Colon (tissue), 2 donors: ENCODE measurements around the gene SULT2B1.

Source experiments
- FAIRE-seq: peaks from 2 replicates; lab custom pipeline; 2012; peaks lifted over from hg19 to GRCh38; lab: Jason Lieb, UNC
- donor health status: control.
- donor health status: control.

Gene SULT2B1

GRCh38 chr19:48634424-48635262 is 82.7 kb downstream of the SULT2B1 start:
- FAIRE-seq = no peak

DNA sequence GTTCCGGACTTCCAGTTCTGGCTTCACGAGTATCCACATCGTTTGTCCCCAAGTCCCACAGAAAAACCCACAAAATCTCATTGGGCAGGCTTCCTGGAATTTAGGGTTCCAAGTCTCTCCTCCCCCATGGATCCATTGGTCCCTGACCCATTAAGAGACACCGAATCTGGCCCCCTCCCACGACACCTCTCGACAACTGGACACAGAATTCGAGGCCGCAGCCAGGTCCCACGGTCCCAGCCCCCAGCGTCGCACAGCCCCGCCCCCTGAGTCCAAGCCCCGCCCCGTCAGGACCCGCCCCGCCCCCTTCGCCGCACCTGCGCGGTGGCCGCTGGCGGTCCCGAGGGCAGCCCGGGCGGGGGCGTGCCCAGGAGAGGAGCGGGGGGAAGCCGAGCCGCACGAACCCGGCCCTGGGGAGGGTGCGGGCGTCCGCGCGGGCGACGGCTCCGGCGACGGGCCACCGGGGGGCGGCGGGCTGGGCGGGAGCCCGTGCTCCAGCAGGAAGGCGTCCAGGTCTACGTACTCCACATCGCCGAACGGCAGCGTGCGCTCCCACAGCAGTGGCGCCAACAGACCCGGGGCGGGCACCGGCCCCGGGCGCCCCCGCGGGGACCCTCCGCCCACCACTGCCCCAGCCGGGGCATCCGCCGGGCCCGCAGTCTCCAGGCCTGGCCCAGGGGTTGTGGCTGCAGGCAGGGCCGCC is 83.4 kb downstream of the SULT2B1 start:
- no peak for FAIRE-seq

GRCh38 chr19:48635966-48636858 is 84.2 kb downstream of the SULT2B1 start:
- FAIRE-seq = no peak

DNA sequence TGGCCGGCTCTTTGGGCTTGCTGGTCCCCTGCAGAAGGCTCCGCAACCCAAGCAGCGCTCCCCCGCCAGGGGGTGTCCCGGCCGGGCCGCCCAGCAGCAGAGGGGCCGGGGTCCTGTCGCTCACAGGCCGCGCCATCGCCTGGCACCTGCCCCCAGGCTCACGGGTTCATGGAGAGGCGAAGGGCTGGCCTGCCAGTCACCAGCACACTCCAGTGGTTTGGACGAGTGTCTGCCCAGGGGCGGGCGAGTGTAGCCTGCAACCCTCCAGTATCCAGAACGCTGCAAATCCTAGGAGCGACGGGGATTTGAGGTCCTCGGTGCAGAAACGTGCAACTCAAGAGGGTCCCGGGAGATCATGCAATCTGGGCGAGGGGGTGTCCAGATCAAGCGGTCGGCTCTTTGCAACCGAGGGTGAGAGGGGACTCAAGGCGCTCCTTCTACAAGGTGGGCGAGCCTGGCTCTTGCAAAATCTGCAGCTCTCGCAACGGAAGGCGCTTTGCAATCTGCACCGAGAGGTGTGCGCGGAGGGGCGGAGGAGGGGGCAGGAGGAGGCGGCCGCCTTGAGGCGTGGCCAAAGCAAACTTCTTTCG is 85.0 kb downstream of the SULT2B1 start, which contains the start of gene DBP:
TSS of gene DBP (minus strand) at position 521 of the 590 bp plus-strand sequence. CDS start at position 136, 385 bp downstream.
- FAIRE-seq = no peak

DNA sequence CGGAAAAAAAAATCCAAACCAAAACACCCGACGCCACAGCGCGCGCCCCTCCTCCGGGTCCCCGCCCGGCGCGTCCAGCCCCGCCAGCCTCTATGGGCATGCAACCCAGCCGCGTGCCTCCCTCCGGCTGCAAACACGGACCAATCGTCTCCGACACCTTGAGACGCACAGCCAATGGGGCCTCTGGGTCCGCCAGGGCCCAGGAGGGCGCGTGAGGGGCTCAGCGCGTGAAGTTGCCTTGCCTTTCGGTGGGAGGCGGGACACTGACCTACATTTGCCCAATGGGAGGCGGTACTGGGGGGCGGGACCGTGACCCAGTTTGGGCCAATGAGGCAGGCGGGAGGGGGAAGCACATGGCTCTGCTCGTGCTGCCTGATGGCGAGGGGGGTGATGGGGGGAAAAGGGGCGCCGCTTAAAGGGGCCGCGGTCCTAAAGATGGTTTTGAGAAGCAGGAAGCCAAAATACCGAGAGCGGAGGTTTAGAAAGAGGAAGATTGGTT is 85.5 kb downstream of the SULT2B1 start:
- no peak for FAIRE-seq

DNA sequence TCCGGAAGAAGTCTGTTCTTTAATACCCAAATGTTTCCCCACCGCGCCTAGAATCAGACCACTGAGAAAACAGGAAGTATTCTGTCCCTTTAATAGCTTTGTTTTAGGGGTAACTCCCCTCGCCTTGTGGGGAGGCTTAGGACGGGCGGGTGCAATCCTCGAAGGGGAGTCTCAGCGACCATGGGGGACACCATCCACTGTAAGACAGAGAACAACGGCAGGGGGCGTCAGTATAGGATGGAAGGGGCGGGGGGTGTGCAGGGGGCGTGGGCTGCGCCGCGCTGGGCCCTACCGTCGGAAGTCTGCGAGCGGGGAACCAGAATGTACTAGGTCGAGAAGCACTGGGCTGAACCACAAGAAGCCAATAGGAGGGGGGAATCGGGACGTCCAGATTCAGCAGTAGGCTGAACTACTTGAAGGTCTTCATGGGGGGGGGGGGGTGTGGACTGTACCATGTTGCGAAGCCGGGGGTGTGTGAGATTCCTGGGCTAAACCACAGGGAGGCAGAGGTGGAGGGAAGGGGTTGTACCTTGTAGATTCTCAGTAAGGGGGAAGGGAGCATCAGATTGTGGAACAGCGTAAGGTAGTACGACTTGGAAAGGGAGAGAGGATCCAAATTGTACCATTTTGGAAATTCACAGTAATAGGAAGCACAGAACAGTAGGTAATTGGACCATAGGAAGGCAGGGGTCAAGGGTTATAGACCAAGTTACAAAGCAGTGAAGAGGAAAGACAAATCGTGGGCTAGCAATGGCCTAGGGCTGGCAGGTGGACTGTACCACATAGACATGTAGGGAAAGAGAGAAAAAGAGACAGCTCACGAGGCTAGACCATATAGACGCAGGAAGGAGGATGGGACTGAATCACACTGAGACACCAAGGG is 86.2 kb downstream of the SULT2B1 start:
- FAIRE-seq = no peak

GRCh38 chr19:48638831-48639381 is 86.9 kb downstream of the SULT2B1 start:
- no peak for FAIRE-seq

DNA sequence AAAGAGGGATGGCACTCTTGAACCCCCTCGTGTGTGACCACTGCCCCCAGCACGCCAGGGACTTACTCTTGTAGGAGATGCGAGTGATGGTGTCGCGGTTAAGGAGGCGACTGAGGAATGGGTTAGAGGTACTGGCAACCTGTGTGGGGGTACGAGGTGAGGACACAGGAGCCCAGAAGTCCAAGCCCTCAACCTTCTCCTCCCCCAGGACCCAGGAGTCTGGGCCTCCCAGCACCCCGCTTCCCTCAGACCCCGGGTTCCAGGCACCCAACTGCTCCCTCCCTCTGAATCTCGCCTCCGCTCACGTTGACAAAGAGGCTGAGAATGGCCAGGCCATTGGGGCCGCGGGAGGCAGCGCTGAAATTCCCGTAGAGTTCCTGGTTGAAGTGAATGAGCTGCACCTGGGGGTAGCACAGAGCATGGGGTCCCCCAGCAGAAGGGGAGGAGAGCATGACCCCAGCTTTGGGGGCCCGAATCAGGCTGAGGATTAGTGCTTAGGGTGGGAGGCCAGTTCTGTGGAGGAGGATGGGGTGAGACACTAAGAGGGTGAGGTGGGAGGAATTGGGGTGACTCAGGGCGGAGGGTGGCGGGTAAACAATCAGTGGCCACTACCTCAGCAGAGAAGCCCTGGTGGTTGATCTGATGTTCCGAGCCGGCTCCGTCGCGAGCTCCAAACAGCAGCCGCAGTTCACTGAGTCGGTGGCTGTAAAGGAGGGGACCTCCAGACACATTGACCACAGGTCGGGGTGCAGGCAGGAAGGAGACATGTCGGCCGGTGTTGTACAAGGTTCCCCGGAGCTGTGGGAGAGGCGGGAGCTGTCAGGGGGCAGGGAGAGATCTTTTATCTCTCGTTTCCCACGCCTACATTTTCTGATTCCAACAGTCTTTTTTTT is 87.8 kb downstream of the SULT2B1 start:
- no peak for FAIRE-seq

- FAIRE-seq = no peak
Measured at GRCh38 chr19:48641850-48642249, 89.9 kb downstream of the SULT2B1 start.

DNA sequence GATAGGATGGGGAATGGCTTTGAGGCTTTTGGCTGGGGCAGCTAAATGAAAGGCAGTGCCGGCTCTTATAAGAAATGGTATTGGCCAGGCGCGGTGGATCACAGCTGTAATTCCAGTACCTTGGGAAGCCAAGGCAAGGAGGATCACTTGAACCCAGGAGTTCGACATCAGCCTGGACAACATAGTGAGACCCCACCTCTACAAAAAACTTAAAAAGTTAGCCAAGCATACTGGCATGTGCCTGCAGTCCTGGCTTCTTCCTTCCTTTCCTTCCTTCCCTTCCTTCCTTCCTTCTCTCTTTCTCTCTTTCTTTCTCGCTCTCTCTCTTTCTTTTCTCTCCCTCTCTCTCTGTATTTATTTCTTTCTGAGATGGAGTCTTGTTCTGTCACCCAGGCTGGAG is 90.9 kb downstream of the SULT2B1 start:
- no peak for FAIRE-seq

DNA sequence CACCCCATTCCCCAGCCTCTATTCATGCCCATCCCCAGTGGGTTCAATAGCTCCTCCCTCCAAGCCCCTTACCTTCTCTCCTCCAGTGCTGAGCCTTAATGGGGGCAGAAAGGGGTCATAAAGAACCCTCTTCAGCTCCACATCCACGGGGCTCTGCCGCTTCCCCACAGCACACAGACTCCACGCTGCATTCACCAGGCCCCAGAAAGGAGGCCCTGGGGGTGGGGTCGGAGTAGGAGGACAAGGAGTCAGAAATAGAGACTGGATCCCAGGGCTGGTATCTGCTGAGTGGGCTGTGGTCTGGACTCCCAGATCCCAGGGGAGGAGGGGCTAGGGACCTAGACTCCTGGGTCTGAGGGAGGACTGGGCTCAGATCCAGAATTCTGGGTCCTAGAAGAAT is 92.4 kb downstream of the SULT2B1 start:
- no peak for FAIRE-seq

GRCh38 chr19:48644839-48645619 is 93.1 kb downstream of the SULT2B1 start:
- no peak for FAIRE-seq

DNA sequence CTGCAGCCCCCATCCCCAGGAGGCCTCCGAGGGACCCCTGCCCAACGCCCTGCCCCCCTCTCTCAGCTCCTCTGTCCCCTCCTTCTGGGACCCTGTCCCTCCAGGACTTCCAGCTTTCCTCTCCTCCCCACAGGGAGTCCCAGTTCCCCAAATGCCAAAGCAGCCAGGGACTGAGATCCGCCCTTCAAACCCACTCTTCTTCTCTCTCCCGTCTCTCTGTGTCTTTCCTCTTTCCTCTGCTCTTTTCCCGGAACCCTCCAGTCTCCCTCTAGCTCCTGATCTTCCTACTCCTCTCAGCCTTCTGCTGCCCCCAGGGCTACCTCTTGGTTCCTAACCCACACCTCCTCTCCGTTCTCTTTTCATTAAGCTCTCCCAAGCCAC is 93.6 kb downstream of the SULT2B1 start:
- FAIRE-seq = no peak

GRCh38 chr19:48646001-48646721 is 94.2 kb downstream of the SULT2B1 start, which contains the start of gene CA11:
Gene CA11 (minus strand): TSS chr19:48646187. CDS start chr19:48645632, 555 bp downstream.
- FAIRE-seq = no peak

DNA sequence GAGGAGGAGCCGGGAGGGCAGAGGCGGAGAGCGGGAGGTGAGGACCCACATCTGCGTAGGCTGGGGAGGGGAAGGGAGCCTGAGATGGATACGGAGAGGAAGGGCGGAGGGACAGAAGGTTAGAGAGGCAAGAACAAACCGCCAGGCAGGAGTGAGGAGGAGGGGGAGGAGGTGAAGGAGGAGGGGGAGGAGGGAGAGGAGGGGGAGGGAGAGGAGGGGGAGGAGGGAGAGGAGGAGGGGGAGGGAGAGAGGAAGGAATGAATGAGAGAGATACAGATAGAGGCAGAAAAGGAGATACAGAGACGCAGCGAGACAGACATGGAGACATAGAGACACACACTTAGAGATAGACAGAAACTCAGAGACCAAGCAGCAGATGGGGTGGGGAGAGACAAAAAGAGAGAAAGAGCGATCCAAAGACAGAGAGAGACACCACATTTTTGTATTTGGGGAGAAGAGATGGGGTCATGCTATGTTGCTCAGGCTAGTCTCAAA is 94.8 kb downstream of the SULT2B1 start:
- no peak for FAIRE-seq

DNA sequence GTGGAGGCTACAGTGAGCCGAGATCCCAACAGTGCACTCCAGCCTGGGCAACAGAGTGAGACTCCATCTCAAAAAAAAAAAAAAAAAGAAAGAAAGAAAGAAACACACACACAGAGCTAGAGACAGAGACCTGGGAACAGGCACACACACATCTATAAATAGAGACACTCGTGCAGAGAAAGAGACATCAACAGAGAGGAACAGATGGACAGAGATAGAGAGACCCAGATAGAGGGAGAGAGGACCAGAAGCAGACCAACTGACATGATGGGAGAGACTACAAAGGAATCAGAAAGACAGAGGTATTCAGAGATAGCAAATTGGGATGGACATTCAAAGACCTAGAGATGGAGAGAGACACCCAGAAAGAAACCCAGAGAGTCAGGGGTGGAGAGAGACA is 96.2 kb downstream of the SULT2B1 start:
- FAIRE-seq = no peak
